ENCODE data around the gene BEND4. TPM values are rescaled to one million over a fixed set of nuclear protein-coding genes. Genes with fewer than 3 reads are reported as not detected.

BEND4 gene
- total and polyA plus RNA-seq, 9 donors, result 0.03 to 0.26 (median 0.05) TPM

GRCh38 chr4:42119886-42120285 lies 32.6 kb downstream of the BEND4 start:
- no peak overlapping the region for H3K4me3 ChIP-seq (ENCODE audit: low read length)
- H3K36me3 ChIP-seq (ENCODE audit: control insufficient read depth, insufficient read depth, low read length), result no peaks in the 10 kb centered on the region
- H3K27ac ChIP-seq (ENCODE audit: low read length), result no peak overlapping the region
- H3K9me3 ChIP-seq (replicated peaks; ENCODE audit: control insufficient read depth, low read depth, low read length), result no peaks in the 10 kb centered on the region
- no peak for DNase-seq
- WGBS (ENCODE audit: insufficient coverage), result 28% methylated on average over 11 of the region's 12 CpGs
- peaks cover 27% of the 10 kb centered on the region for H3K27me3 ChIP-seq (ENCODE audit: control insufficient read depth, insufficient read depth, low read length)
- H3K4me1 ChIP-seq (ENCODE audit: control insufficient read depth, insufficient read depth, low read length), result no peaks in the 10 kb centered on the region

GRCh38 chr4:42112846-42113245 lies 39.6 kb downstream of the BEND4 start:
- DNase-seq, result no peak
- Histone ChIP-seq H3K4me3 (ENCODE audit: low read length) (no peak overlapping the region), H3K27ac (ENCODE audit: low read length) (no peak overlapping the region), H3K4me1 (ENCODE audit: control insufficient read depth, insufficient read depth, low read length) (no peaks in the 10 kb centered on the region), H3K27me3 (ENCODE audit: control insufficient read depth, insufficient read depth, low read length) (no peaks in the 10 kb centered on the region), H3K9me3 (replicated peaks; ENCODE audit: control insufficient read depth, low read depth, low read length) (no peaks in the 10 kb centered on the region), H3K36me3 (ENCODE audit: control insufficient read depth, insufficient read depth, low read length) (no peaks in the 10 kb centered on the region)
- WGBS (ENCODE audit: insufficient coverage), result 100% methylated on average over 1 of the region's 3 CpGs

- no peak overlapping the region for H3K4me3 ChIP-seq (ENCODE audit: low read length)
- H3K27me3 ChIP-seq (ENCODE audit: control insufficient read depth, insufficient read depth, low read length), result no peaks in the 10 kb centered on the region
- WGBS (ENCODE audit: insufficient coverage), result no CpG with 5 or more reads among the region's 2 CpGs
- no peaks in the 10 kb centered on the region for H3K9me3 ChIP-seq (replicated peaks; ENCODE audit: control insufficient read depth, low read depth, low read length)
- no peaks in the 10 kb centered on the region for H3K36me3 ChIP-seq (ENCODE audit: control insufficient read depth, insufficient read depth, low read length)
- H3K27ac ChIP-seq (ENCODE audit: low read length), result no peak overlapping the region
- no peaks in the 10 kb centered on the region for H3K4me1 ChIP-seq (ENCODE audit: control insufficient read depth, insufficient read depth, low read length)
- no peak for DNase-seq
Observed at GRCh38 chr4:42104521-42104920, 47.9 kb downstream of the BEND4 start.

GRCh38 chr4:42101446-42101975 lies 50.9 kb downstream of the BEND4 start:
- H3K36me3 ChIP-seq (ENCODE audit: control insufficient read depth, insufficient read depth, low read length), result no peaks in the 10 kb centered on the region
- H3K27me3 ChIP-seq (ENCODE audit: control insufficient read depth, insufficient read depth, low read length), result no peaks in the 10 kb centered on the region
- H3K4me1 ChIP-seq (ENCODE audit: control insufficient read depth, insufficient read depth, low read length), result no peaks in the 10 kb centered on the region
- no peak for DNase-seq
- no peak overlapping the region for H3K27ac ChIP-seq (ENCODE audit: low read length)
- H3K9me3 ChIP-seq (replicated peaks; ENCODE audit: control insufficient read depth, low read depth, low read length), result no peaks in the 10 kb centered on the region
- 86% methylated on average over 4 of the region's 8 CpGs for WGBS (ENCODE audit: insufficient coverage)
- no peak overlapping the region for H3K4me3 ChIP-seq (ENCODE audit: low read length)

GRCh38 chr4:42088386-42088785 lies 64.1 kb downstream of the BEND4 start:
- Histone ChIP-seq H3K4me1 (ENCODE audit: control insufficient read depth, insufficient read depth, low read length) (no peaks in the 10 kb centered on the region), H3K27me3 (ENCODE audit: control insufficient read depth, insufficient read depth, low read length) (no peaks in the 10 kb centered on the region), H3K27ac (ENCODE audit: low read length) (no peak overlapping the region), H3K36me3 (ENCODE audit: control insufficient read depth, insufficient read depth, low read length) (peaks cover 5% of the 10 kb centered on the region), H3K4me3 (ENCODE audit: low read length) (no peak overlapping the region), H3K9me3 (replicated peaks; ENCODE audit: control insufficient read depth, low read depth, low read length) (no peaks in the 10 kb centered on the region)
- 92% methylated on average over 2 of the region's 6 CpGs for WGBS (ENCODE audit: insufficient coverage)
- peak; percentile 2 for DNase-seq

- DNase-seq, result no peak
- Histone ChIP-seq H3K9me3 (replicated peaks; ENCODE audit: control insufficient read depth, low read depth, low read length) (no peaks in the 10 kb centered on the region), H3K36me3 (ENCODE audit: control insufficient read depth, insufficient read depth, low read length) (peaks cover 13% of the 10 kb centered on the region), H3K4me3 (ENCODE audit: low read length) (no peak overlapping the region), H3K27me3 (ENCODE audit: control insufficient read depth, insufficient read depth, low read length) (no peaks in the 10 kb centered on the region), H3K27ac (ENCODE audit: low read length) (no peak overlapping the region), H3K4me1 (ENCODE audit: control insufficient read depth, insufficient read depth, low read length) (no peaks in the 10 kb centered on the region)
- no CpG with 5 or more reads among the region's 1 CpG for WGBS (ENCODE audit: insufficient coverage)
Observed at GRCh38 chr4:42083816-42084215, 68.6 kb downstream of the BEND4 start.

- no peak overlapping the region for H3K4me3 ChIP-seq (ENCODE audit: low read length)
- whole genome bisulfite sequencing (ENCODE audit: insufficient coverage), result no CpG with 5 or more reads among the region's 3 CpGs
- peaks cover 9% of the 10 kb centered on the region for H3K36me3 ChIP-seq (ENCODE audit: control insufficient read depth, insufficient read depth, low read length)
- H3K4me1 ChIP-seq (ENCODE audit: control insufficient read depth, insufficient read depth, low read length), result no peaks in the 10 kb centered on the region
- no peak overlapping the region for H3K27ac ChIP-seq (ENCODE audit: low read length)
- DNase-seq, result no peak
- no peaks in the 10 kb centered on the region for H3K27me3 ChIP-seq (ENCODE audit: control insufficient read depth, insufficient read depth, low read length)
- H3K9me3 ChIP-seq (replicated peaks; ENCODE audit: control insufficient read depth, low read depth, low read length), result no peaks in the 10 kb centered on the region
Observed at GRCh38 chr4:42080306-42080705, 72.1 kb downstream of the BEND4 start.

GRCh38 chr4:42078184-42078801 lies 74.2 kb downstream of the BEND4 start:
- H3K27me3 ChIP-seq (ENCODE audit: control insufficient read depth, insufficient read depth, low read length), result no peaks in the 10 kb centered on the region
- H3K4me3 ChIP-seq (ENCODE audit: low read length), result no peak overlapping the region
- no peak overlapping the region for H3K27ac ChIP-seq (ENCODE audit: low read length)
- no peaks in the 10 kb centered on the region for H3K4me1 ChIP-seq (ENCODE audit: control insufficient read depth, insufficient read depth, low read length)
- DNase-seq, result no peak
- peaks cover 12% of the 10 kb centered on the region for H3K36me3 ChIP-seq (ENCODE audit: control insufficient read depth, insufficient read depth, low read length)
- no peaks in the 10 kb centered on the region for H3K9me3 ChIP-seq (replicated peaks; ENCODE audit: control insufficient read depth, low read depth, low read length)

- WGBS (ENCODE audit: insufficient coverage), result 100% methylated on average over 1 of the region's 1 CpG
Observed at GRCh38 chr4:42074294-42074693, 78.2 kb downstream of the BEND4 start.

GRCh38 chr4:42070463-42070862 lies 82.0 kb downstream of the BEND4 start:
- Histone ChIP-seq H3K36me3 (ENCODE audit: control insufficient read depth, insufficient read depth, low read length) (peaks cover 14% of the 10 kb centered on the region), H3K27ac (ENCODE audit: low read length) (no peak overlapping the region), H3K27me3 (ENCODE audit: control insufficient read depth, insufficient read depth, low read length) (no peaks in the 10 kb centered on the region), H3K9me3 (replicated peaks; ENCODE audit: control insufficient read depth, low read depth, low read length) (no peaks in the 10 kb centered on the region), H3K4me1 (ENCODE audit: control insufficient read depth, insufficient read depth, low read length) (no peaks in the 10 kb centered on the region), H3K4me3 (ENCODE audit: low read length) (no peak overlapping the region)
- no CpG with 5 or more reads among the region's 4 CpGs for WGBS (ENCODE audit: insufficient coverage)
- no peak for DNase-seq

More at GRCh38 chr4:42074294-42074693, 78.2 kb downstream of the BEND4 start:
- peaks cover 12% of the 10 kb centered on the region for H3K36me3 ChIP-seq (ENCODE audit: control insufficient read depth, insufficient read depth, low read length)
- no peak overlapping the region for H3K4me3 ChIP-seq (ENCODE audit: low read length)
- H3K9me3 ChIP-seq (replicated peaks; ENCODE audit: control insufficient read depth, low read depth, low read length), result no peaks in the 10 kb centered on the region
- H3K27ac ChIP-seq (ENCODE audit: low read length), result no peak overlapping the region
- no peaks in the 10 kb centered on the region for H3K27me3 ChIP-seq (ENCODE audit: control insufficient read depth, insufficient read depth, low read length)
- no peaks in the 10 kb centered on the region for H3K4me1 ChIP-seq (ENCODE audit: control insufficient read depth, insufficient read depth, low read length)
- no peak for DNase-seq

- Histone ChIP-seq H3K4me1 (ENCODE audit: control insufficient read depth, insufficient read depth, low read length) (no peaks in the 10 kb centered on the region), H3K9me3 (replicated peaks; ENCODE audit: control insufficient read depth, low read depth, low read length) (no peaks in the 10 kb centered on the region), H3K4me3 (ENCODE audit: low read length) (no peak overlapping the region), H3K27ac (ENCODE audit: low read length) (no peak overlapping the region), H3K27me3 (ENCODE audit: control insufficient read depth, insufficient read depth, low read length) (no peaks in the 10 kb centered on the region), H3K36me3 (ENCODE audit: control insufficient read depth, insufficient read depth, low read length) (peaks cover 16% of the 10 kb centered on the region)
- no peak for DNase-seq
- WGBS (ENCODE audit: insufficient coverage), result no CpG with 5 or more reads among the region's 2 CpGs
Observed at GRCh38 chr4:42067264-42067663, 85.2 kb downstream of the BEND4 start.

Measured in muscle of leg (tissue), 11 donors.